ENCODE measurements around the gene GPR12.

Gene GPR12

DNA sequence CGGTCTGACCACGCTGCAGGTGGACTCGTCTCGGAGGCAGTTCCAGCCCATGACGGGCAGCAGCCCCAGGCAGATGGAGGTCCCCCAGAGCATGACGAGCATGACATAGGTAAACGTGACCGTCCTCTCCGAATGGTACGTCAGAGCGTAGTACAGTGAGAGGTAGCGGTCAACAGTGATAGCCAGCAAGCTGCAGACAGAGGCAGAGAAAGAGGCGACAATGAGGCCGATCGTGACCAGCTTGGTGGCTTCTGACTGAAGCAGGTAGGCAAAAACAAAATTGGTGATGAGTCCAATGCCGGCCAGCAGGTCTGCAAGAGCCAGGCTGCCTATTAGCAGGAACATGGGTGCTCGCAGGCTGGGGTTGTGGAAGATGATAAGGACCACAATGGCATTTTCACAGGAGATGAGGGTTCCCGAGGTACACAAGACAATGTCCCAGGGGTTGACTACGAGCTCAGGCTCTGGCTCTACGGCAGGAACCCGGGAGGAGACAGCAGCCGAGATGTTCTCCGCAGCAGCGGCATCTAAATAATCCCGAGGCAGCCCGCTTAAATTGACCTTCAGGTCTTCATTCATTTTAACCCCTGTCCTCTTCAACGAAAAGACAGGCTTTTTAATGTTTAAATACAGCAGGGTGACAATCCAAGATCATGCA lies 1.2 kb downstream of the GPR12 start:
- ChIA-PET POLR2A (no interaction called here), CTCF (no interaction called here)
- TF ChIP-seq ZBTB1 (tag by site-specific recombination; IDR thresholded peaks at IDR 0.05) (no peak), ZNF624 (tag by site-specific recombination; IDR thresholded peaks at IDR 0.05) (no peak), ZNF571 (tag by site-specific recombination; IDR thresholded peaks at IDR 0.05) (no peak), ZNF132 (tag by site-specific recombination; IDR thresholded peaks at IDR 0.05; ENCODE audit: borderline replicate concordance) (no peak), ZNF175 (tag by site-specific recombination; IDR thresholded peaks at IDR 0.05) (no peak), ZBTB20 (tag by site-specific recombination; IDR thresholded peaks at IDR 0.05) (no peak), ZNF561 (tag by site-specific recombination; IDR thresholded peaks at IDR 0.05; ENCODE audit: borderline replicate concordance) (no peak), ZFP69B (tag by site-specific recombination; IDR thresholded peaks at IDR 0.05) (no peak), SCRT1 (tag by site-specific recombination; IDR thresholded peaks at IDR 0.05; ENCODE audit: borderline replicate concordance) (no peak), YY2 (tag by site-specific recombination; IDR thresholded peaks at IDR 0.05) (no peak), ZNF114 (tag by site-specific recombination; IDR thresholded peaks at IDR 0.05) (no peak)
- TF ChIP-seq, protein P1, sequence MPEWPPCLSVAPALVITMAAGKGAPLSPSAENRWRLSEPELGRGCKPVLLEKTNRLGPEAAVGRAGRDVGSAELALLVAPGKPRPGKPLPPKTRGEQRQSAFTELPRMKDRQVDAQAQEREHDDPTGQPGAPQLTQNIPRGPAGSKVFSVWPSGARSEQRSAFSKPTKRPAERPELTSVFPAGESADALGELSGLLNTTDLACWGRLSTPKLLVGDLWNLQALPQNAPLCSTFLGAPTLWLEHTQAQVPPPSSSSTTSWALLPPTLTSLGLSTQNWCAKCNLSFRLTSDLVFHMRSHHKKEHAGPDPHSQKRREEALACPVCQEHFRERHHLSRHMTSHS (tag by site-specific recombination; IDR thresholded peaks at IDR 0.05), result no peak
- TF ChIP-seq, protein P2, sequence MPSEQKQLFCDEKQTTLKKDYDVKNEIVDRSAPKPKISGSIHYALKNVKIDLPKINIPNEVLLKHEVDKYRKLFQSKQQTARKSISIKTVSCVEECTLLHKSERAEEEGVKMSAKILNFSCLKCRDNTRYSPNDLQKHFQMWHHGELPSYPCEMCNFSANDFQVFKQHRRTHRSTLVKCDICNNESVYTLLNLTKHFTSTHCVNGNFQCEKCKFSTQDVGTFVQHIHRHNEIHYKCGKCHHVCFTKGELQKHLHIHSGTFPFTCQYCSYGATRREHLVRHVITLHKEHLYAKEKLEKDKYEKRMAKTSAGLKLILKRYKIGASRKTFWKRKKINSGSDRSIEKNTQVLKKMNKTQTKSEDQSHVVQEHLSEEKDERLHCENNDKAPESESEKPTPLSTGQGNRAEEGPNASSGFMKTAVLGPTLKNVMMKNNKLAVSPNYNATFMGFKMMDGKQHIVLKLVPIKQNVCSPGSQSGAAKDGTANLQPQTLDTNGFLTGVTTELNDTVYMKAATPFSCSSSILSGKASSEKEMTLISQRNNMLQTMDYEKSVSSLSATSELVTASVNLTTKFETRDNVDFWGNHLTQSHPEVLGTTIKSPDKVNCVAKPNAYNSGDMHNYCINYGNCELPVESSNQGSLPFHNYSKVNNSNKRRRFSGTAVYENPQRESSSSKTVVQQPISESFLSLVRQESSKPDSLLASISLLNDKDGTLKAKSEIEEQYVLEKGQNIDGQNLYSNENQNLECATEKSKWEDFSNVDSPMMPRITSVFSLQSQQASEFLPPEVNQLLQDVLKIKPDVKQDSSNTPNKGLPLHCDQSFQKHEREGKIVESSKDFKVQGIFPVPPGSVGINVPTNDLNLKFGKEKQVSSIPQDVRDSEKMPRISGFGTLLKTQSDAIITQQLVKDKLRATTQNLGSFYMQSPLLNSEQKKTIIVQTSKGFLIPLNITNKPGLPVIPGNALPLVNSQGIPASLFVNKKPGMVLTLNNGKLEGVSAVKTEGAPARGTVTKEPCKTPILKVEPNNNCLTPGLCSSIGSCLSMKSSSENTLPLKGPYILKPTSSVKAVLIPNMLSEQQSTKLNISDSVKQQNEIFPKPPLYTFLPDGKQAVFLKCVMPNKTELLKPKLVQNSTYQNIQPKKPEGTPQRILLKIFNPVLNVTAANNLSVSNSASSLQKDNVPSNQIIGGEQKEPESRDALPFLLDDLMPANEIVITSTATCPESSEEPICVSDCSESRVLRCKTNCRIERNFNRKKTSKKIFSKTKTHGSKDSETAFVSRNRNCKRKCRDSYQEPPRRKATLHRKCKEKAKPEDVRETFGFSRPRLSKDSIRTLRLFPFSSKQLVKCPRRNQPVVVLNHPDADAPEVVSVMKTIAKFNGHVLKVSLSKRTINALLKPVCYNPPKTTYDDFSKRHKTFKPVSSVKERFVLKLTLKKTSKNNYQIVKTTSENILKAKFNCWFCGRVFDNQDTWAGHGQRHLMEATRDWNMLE (tag by site-specific recombination; conservative IDR thresholded peaks at IDR 0.05; ENCODE audit: low read depth), result no peak
- TF ChIP-seq, protein P3, sequence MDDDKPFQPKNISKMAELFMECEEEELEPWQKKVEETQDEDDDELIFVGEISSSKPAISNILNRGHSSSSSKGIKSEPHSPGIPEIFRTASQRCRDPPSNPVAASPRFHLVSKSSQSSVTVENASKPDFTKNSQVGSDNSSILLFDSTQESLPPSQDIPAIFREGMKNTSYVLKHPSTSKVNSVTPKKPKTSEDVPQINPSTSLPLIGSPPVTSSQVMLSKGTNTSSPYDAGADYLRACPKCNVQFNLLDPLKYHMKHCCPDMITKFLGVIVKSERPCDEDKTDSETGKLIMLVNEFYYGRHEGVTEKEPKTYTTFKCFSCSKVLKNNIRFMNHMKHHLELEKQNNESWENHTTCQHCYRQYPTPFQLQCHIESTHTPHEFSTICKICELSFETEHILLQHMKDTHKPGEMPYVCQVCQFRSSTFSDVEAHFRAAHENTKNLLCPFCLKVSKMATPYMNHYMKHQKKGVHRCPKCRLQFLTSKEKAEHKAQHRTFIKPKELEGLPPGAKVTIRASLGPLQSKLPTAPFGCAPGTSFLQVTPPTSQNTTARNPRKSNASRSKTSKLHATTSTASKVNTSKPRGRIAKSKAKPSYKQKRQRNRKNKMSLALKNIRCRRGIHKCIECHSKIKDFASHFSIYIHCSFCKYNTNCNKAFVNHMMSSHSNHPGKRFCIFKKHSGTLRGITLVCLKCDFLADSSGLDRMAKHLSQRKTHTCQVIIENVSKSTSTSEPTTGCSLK (tag by site-specific recombination; IDR thresholded peaks at IDR 0.05), result no peak
- TF ChIP-seq, protein P4, sequence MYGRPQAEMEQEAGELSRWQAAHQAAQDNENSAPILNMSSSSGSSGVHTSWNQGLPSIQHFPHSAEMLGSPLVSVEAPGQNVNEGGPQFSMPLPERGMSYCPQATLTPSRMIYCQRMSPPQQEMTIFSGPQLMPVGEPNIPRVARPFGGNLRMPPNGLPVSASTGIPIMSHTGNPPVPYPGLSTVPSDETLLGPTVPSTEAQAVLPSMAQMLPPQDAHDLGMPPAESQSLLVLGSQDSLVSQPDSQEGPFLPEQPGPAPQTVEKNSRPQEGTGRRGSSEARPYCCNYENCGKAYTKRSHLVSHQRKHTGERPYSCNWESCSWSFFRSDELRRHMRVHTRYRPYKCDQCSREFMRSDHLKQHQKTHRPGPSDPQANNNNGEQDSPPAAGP (tag by site-specific recombination; IDR thresholded peaks at IDR 0.05), result no peak
- TF ChIP-seq, protein P5, sequence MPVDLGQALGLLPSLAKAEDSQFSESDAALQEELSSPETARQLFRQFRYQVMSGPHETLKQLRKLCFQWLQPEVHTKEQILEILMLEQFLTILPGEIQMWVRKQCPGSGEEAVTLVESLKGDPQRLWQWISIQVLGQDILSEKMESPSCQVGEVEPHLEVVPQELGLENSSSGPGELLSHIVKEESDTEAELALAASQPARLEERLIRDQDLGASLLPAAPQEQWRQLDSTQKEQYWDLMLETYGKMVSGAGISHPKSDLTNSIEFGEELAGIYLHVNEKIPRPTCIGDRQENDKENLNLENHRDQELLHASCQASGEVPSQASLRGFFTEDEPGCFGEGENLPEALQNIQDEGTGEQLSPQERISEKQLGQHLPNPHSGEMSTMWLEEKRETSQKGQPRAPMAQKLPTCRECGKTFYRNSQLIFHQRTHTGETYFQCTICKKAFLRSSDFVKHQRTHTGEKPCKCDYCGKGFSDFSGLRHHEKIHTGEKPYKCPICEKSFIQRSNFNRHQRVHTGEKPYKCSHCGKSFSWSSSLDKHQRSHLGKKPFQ (tag by site-specific recombination; IDR thresholded peaks at IDR 0.05), result no peak
- TF ChIP-seq, protein P6, sequence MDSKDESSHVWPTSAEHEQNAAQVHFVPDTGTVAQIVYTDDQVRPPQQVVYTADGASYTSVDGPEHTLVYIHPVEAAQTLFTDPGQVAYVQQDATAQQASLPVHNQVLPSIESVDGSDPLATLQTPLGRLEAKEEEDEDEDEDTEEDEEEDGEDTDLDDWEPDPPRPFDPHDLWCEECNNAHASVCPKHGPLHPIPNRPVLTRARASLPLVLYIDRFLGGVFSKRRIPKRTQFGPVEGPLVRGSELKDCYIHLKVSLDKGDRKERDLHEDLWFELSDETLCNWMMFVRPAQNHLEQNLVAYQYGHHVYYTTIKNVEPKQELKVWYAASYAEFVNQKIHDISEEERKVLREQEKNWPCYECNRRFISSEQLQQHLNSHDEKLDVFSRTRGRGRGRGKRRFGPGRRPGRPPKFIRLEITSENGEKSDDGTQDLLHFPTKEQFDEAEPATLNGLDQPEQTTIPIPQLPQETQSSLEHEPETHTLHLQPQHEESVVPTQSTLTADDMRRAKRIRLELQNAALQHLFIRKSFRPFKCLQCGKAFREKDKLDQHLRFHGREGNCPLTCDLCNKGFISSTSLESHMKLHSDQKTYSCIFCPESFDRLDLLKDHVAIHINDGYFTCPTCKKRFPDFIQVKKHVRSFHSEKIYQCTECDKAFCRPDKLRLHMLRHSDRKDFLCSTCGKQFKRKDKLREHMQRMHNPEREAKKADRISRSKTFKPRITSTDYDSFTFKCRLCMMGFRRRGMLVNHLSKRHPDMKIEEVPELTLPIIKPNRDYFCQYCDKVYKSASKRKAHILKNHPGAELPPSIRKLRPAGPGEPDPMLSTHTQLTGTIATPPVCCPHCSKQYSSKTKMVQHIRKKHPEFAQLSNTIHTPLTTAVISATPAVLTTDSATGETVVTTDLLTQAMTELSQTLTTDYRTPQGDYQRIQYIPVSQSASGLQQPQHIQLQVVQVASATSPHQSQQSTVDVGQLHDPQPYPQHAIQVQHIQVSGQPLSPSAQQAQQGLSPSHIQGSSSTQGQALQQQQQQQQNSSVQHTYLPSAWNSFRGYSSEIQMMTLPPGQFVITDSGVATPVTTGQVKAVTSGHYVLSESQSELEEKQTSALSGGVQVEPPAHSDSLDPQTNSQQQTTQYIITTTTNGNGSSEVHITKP (tag by site-specific recombination; IDR thresholded peaks at IDR 0.05), result no peak
- TF ChIP-seq, protein P7, sequence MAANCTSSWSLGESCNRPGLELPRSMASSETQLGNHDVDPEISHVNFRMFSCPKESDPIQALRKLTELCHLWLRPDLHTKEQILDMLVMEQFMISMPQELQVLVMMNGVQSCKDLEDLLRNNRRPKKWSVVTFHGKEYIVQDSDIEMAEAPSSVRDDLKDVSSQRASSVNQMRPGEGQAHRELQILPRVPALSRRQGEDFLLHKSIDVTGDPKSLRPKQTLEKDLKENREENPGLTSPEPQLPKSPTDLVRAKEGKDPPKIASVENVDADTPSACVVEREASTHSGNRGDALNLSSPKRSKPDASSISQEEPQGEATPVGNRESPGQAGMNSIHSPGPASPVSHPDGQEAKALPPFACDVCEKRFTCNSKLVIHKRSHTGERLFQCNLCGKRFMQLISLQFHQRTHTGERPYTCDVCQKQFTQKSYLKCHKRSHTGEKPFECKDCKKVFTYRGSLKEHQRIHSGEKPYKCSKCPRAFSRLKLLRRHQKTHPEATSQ (tag by site-specific recombination; IDR thresholded peaks at IDR 0.05), result no peak
- Histone ChIP-seq H3K9me3 (ENCODE audit: control insufficient read depth, insufficient read depth, low read depth, low read length) (no peaks in the 10 kb centered on the region), H3K4me3 (ENCODE audit: low read depth, low read length) (no peak overlapping the region; the same call in 1 of the 2 replicates), H3K4me1 (ENCODE audit: control insufficient read depth, insufficient read depth, low read length) (no peaks in the 10 kb centered on the region), H3K36me3 (ENCODE audit: control insufficient read depth in 2 of 2, insufficient read depth in 1 of 2, low read length in 2 of 2) (no peaks in the 10 kb centered on the region), H3K27ac (ENCODE audit: extremely low read depth, low read depth, low read length) (no peak overlapping the region)

All from HEK293 (cell line).